Natural killer cell (primary cell): ENCODE measurements around the gene ERFL. TPM values are rescaled to one million over a fixed set of nuclear protein-coding genes. Genes with fewer than 3 reads are reported as not detected.
A peak's percentile ranks its signal among the peaks of the same experiment; 100 is the strongest.

Source experiments
- ATAC-seq, 3 donors: fragments of 150-1000 bp in 2 of 3; fragments of 200-7000 bp in 1 of 3; cut with Tn5 transposase; 1 replicate in 1 of 3; 2 replicates in 2 of 3; pipeline ENCODE4 v1.10.0; 2021; ENCODE audit warnings: mild to moderate bottlenecking in 2 of 3, moderate library complexity in 2 of 3
- DNase-seq, 2 donors: peaks; one replicate each; pipeline versions ENCODE4 v3.0.0 to v3.0.0-alpha.2; 2013 to 2021; ENCODE audit warnings: mixed read lengths in 1 of 2
- H3K27ac ChIP-seq: one replicate; pipeline ENCODE4 v1.5.1; 2013; ENCODE audit warnings: mild to moderate bottlenecking, low read length
- H3K27me3 ChIP-seq: one replicate; pipeline ENCODE4 v1.6.1; 2013; ENCODE audit warnings: low read length; ENCODE audit not compliant: control insufficient read depth, insufficient read depth
- H3K36me3 ChIP-seq: one replicate; pipeline ENCODE4 v1.6.1; 2013; ENCODE audit warnings: low read length; ENCODE audit not compliant: control insufficient read depth, insufficient read depth
- H3K4me1 ChIP-seq: one replicate; pipeline ENCODE4 v1.6.1; 2013; ENCODE audit warnings: low read length; ENCODE audit not compliant: control insufficient read depth, insufficient read depth
- H3K4me3 ChIP-seq: one replicate; pipeline ENCODE4 v1.5.1; 2013; ENCODE audit warnings: low read length
- H3K9me3 ChIP-seq: one replicate; pipeline ENCODE4 v1.6.1; 2013; ENCODE audit warnings: low read length; ENCODE audit not compliant: control insufficient read depth, insufficient read depth
- H3K27ac Mint-ChIP-seq, 2 donors: one replicate each; pipeline ENCODE4 v1.8.0; 2022; ENCODE audit warnings: mild to moderate bottlenecking in 2 of 2, mixed read lengths in 2 of 2, moderate library complexity in 1 of 2
- H3K27me3 Mint-ChIP-seq, 2 donors: one replicate each; pipeline ENCODE4 v1.8.0; 2022; ENCODE audit warnings: low read depth in 2 of 2, mixed read lengths in 2 of 2
- H3K36me3 Mint-ChIP-seq: one replicate; pipeline ENCODE4 v1.8.0; 2022; ENCODE audit warnings: mixed read lengths
- H3K4me1 Mint-ChIP-seq, 2 donors: one replicate each; pipeline ENCODE4 v1.8.0; 2022; ENCODE audit warnings: mixed read lengths in 2 of 2
- H3K4me3 Mint-ChIP-seq: one replicate; pipeline ENCODE4 v1.8.0; 2022; ENCODE audit warnings: mild to moderate bottlenecking, moderate library complexity, mixed read lengths
- H3K9me3 Mint-ChIP-seq, 2 donors: one replicate each; pipeline ENCODE4 v1.8.0; 2022; ENCODE audit warnings: mixed read lengths in 2 of 2
- WGBS: methylation state at CpG from one replicate; pipeline ENCODE4 v1.1.7; 2013; ENCODE audit warnings: missing lambda C conversion rate; ENCODE audit not compliant: insufficient coverage; 5-methylcytosine and 5-hydroxymethylcytosine counted together
- intact Hi-C: fragments of 100-400 bp; cut with micrococcal nuclease; formaldehyde crosslinking; loops from one replicate; pipeline ENCODE4 v1.14.2; 2022
- total RNA-seq, 4 donors: library from RNA; stranded (reverse); fragments of 120-200 nt in 1 of 4; gene quantifications; one replicate each; pipeline versions ENCODE4 v1.2.3 to v1.2.4, GENCODE V29; 2013 to 2022
- TF ChIP-seq, protein P1 (sequence below): fragments of 200-600 bp; IDR thresholded peaks from one replicate; pipeline ENCODE4 v1.8.0; 2022; ENCODE audit warnings: antibody characterized with exemption

The ERFL gene
- total RNA-seq, 3 donors from 2014 or later (not counting 1 experiment from before 2014, with no cell fraction given), result 1.1 to 2.1 (median 1.5) TPM

DNA sequence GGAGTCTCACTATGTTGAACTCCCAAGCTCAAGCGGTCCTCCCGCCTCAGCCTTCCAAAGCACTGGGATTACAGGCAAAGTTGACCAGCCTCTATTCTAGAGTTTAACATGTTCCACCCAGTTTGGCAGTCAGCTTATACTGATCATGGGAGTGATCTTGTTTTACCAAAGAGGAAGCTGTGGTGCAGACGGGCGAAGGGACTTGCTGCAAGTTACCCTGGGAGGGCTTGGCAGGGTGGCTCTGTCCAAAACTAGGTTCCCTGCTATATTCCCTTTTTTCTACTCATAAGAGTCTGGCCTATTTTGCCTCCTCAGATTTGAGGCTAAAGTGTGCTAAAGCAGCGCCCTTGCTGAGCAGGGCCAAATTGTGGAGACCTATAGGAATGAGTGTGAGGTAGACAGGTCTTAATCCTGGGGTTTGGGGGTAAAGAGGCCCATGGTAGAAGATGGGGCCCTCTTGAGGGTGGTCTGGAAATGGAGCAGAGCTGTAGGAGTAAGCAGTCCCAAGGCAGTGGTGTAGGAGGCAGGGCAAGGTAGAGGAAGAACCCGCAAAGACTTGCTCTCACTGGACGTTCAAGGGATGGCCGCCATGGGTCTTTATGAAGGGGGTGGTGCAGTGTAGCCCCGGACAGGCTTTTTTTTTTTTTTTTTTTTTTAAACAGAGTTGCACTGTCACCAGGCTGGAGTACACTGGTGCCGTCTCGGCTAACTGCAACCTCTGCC is 64.9 kb downstream of the ERFL start:
- Mint-ChIP-seq H3K27ac (peak overlapping the region in 1 of 2 donors; percentile 51), H3K9me3 (no peaks in the 10 kb centered on the region), H3K27me3 (no peaks in the 10 kb centered on the region), H3K4me1 (peaks cover 41 to 66% of the 10 kb centered on the region in 2 donors), H3K4me3 (no peak overlapping the region), H3K36me3 (no peaks in the 10 kb centered on the region)
- no peak overlapping the region for H3K27ac ChIP-seq
- TF ChIP-seq, protein P1, sequence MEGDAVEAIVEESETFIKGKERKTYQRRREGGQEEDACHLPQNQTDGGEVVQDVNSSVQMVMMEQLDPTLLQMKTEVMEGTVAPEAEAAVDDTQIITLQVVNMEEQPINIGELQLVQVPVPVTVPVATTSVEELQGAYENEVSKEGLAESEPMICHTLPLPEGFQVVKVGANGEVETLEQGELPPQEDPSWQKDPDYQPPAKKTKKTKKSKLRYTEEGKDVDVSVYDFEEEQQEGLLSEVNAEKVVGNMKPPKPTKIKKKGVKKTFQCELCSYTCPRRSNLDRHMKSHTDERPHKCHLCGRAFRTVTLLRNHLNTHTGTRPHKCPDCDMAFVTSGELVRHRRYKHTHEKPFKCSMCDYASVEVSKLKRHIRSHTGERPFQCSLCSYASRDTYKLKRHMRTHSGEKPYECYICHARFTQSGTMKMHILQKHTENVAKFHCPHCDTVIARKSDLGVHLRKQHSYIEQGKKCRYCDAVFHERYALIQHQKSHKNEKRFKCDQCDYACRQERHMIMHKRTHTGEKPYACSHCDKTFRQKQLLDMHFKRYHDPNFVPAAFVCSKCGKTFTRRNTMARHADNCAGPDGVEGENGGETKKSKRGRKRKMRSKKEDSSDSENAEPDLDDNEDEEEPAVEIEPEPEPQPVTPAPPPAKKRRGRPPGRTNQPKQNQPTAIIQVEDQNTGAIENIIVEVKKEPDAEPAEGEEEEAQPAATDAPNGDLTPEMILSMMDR, result no peak
- no peaks in the 10 kb centered on the region for H3K9me3 ChIP-seq
- H3K4me3 ChIP-seq, result no peak overlapping the region
- intact Hi-C loops, result no loop called here
- ATAC-seq, result no peak
- 72% methylated on average over 11 of the region's 11 CpGs for WGBS
- H3K36me3 ChIP-seq, result peaks cover 55% of the 10 kb centered on the region
- H3K27me3 ChIP-seq, result no peaks in the 10 kb centered on the region
- DNase-seq, result no peak
- H3K4me1 ChIP-seq, result peaks cover 60% of the 10 kb centered on the region

- no peaks in the 10 kb centered on the region for H3K36me3 Mint-ChIP-seq
Measured at GRCh38 chr19:41862445-41862986, 65.7 kb downstream of the ERFL start.

DNA sequence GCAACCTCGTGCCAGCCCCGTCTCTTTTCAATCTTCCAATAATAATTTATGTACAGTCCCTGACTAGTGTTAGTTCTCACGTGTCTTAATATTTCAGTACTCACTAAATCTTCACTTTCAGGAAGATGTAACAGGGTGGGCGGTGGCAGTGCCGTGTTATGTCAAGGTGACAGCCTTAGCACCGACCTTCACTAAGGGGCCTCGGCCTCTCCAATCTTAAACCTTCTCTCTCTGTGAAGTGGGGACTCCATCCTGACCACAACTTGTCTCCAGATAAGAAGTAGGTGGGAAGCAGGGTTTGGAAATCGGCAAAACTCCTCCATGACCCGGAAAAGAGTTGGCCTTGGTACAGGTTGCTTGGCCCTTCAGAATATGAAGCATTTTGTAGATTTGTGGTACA is 66.4 kb downstream of the ERFL start:
- Histone ChIP-seq H3K4me1 (peaks cover 57% of the 10 kb centered on the region), H3K27ac (no peak overlapping the region), H3K4me3 (no peak overlapping the region), H3K36me3 (peaks cover 50% of the 10 kb centered on the region), H3K27me3 (no peaks in the 10 kb centered on the region), H3K9me3 (no peaks in the 10 kb centered on the region)
- no peak for ATAC-seq
- Mint-ChIP-seq H3K36me3 (no peaks in the 10 kb centered on the region), H3K4me3 (peak overlapping the region; percentile 74), H3K27ac (peak overlapping the region; percentile 94 to 96), H3K4me1 (peaks cover 35 to 57% of the 10 kb centered on the region in 2 donors), H3K9me3 (no peaks in the 10 kb centered on the region), H3K27me3 (no peaks in the 10 kb centered on the region)
- TF ChIP-seq, protein P1, result no peak
- intact Hi-C loops, result no loop called here
- 81% methylated on average over 7 of the region's 9 CpGs for WGBS
- peak in 1 of 2 donors; percentile 11 for DNase-seq

More at GRCh38 chr19:41862445-41862986, 65.7 kb downstream of the ERFL start:
- no peak overlapping the region for H3K4me3 ChIP-seq
- H3K4me3 Mint-ChIP-seq, result peak overlapping the region; percentile 11
- H3K27me3 ChIP-seq, result no peaks in the 10 kb centered on the region
- DNase-seq (peak in 1 of 2 donors; percentile 24), ATAC-seq (no peak)
- intact Hi-C loops, result no loop called here
- H3K27ac ChIP-seq, result no peak overlapping the region
- H3K36me3 ChIP-seq, result peaks cover 50% of the 10 kb centered on the region
- peaks cover 57% of the 10 kb centered on the region for H3K4me1 ChIP-seq
- no peaks in the 10 kb centered on the region for H3K27me3 Mint-ChIP-seq
- no peaks in the 10 kb centered on the region for H3K9me3 Mint-ChIP-seq
- peaks cover 35 to 57% of the 10 kb centered on the region in 2 donors for H3K4me1 Mint-ChIP-seq
- WGBS, result no CpG with 5 or more reads among the region's 2 CpGs
- H3K27ac Mint-ChIP-seq, result peak overlapping the region; percentile 94 to 96
- TF ChIP-seq, protein P1, result no peak
- no peaks in the 10 kb centered on the region for H3K9me3 ChIP-seq
